BE2C (cell line): ENCODE measurements around the gene SP5.

Source experiments
- DNase-seq: peaks from one replicate; pipeline ENCODE4 v3.0.0-alpha.2; 2020
- H3K27me3 ChIP-seq: fragments of 250-450 bp; sonication (Bioruptor Pico); 2 replicates; pipeline ENCODE4 v1.5.1; 2020; ENCODE audit warnings: mild to moderate bottlenecking
- H3K36me3 ChIP-seq: fragments of 250-450 bp; sonication (Bioruptor Pico); 2 replicates; pipeline ENCODE4 v1.5.1; 2020; ENCODE audit warnings: mild to moderate bottlenecking
- H3K4me1 ChIP-seq: fragments of 250-450 bp; sonication (Bioruptor Pico); 2 replicates; pipeline ENCODE4 v1.5.1; 2020
- H3K4me3 ChIP-seq: 2 replicates; pipeline ENCODE4 v1.5.1; 2011; ENCODE audit warnings: low read depth, low read length
- H3K9me3 ChIP-seq: fragments of 250-450 bp; sonication (Bioruptor Pico); 2 replicates; pipeline ENCODE4 v1.5.1; 2020
- CTCF ChIP-seq: IDR thresholded peaks from 2 replicates; pipeline ENCODE4 v1.5.1; 2012; ENCODE audit warnings: mild to moderate bottlenecking, low read depth, low read length

SP5 gene

DNA sequence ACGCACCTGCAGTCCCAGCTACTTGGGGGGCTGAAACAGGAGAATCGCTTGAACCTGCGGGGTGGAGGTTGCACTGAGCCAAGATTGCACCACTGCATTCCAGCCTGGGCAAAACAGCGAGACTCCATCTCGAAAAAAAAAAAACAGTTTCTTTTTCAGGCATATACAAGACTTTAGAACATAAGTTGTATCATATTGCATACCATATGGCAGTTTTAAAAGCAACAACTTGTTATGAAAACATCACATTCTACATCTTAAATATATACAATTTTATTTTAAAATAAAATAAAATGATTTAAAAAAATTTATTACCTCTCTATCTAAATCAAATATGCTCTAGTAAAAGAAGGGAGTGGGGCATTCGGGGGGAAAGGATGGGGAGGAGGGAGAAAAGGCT is 39.4 kb upstream of the SP5 start:
- Histone ChIP-seq H3K36me3 (no peaks in the 10 kb centered on the region), H3K9me3 (no peaks in the 10 kb centered on the region)

GRCh38 chr2:170679607-170680079 is 35.5 kb upstream of the SP5 start:
- Histone ChIP-seq H3K9me3 (no peaks in the 10 kb centered on the region), H3K4me1 (no peaks in the 10 kb centered on the region), H3K4me3 (no peak overlapping the region), H3K36me3 (no peaks in the 10 kb centered on the region), H3K27me3 (no peaks in the 10 kb centered on the region)
- peak; percentile 6 for DNase-seq
- TF ChIP-seq CTCF: no peak

More for the DNA sequence above, 39.4 kb upstream of the SP5 start:
- no peaks in the 10 kb centered on the region for H3K4me1 ChIP-seq
- no peak overlapping the region for H3K4me3 ChIP-seq
- TF ChIP-seq CTCF: no peak
- H3K27me3 ChIP-seq: no peaks in the 10 kb centered on the region
- no peak for DNase-seq

DNA sequence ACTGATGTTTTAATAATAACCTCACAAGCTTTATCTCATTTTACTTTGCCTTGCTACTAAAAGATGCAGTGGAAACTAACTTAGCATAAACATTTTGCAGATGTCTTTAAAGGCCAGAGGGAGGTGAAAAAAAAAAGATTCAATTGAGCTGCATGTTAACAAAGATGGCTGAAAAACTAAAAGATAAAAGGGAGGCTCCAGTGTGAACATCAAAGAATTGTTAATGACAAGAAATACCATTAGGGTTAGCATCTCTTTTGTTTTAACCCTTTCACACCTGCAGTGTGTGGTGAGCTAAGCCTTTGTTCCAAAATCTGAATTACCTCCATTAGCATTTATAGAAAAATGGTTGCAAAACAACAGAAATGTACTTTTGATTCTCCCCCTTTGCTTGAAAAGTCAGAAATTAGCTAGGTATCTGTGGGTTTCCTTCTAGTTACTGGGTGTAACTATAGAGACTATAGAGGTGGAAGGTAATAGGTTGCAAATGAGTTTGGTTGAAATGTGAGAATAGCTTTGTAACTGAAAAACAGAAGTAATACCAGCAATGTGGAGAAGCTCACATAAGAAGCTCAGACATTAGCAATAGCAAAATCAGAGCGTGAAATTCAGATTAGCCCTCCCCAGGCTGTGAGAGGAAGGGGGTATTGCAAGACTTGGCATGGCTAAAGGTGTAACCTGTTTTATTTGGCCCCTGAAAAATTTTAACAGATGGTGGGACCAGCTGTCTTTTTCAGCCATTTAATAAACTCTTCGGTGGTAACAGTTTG is 34.8 kb upstream of the SP5 start:
- H3K36me3 ChIP-seq: no peaks in the 10 kb centered on the region
- DNase-seq: no peak
- H3K4me3 ChIP-seq: no peak overlapping the region
- H3K27me3 ChIP-seq: no peaks in the 10 kb centered on the region
- TF ChIP-seq CTCF: no peak
- no peaks in the 10 kb centered on the region for H3K9me3 ChIP-seq
- no peaks in the 10 kb centered on the region for H3K4me1 ChIP-seq

- no peaks in the 10 kb centered on the region for H3K27me3 ChIP-seq
- no peak for TF ChIP-seq CTCF
- H3K36me3 ChIP-seq: no peaks in the 10 kb centered on the region
- no peak for DNase-seq
- no peak overlapping the region for H3K4me3 ChIP-seq
- no peaks in the 10 kb centered on the region for H3K9me3 ChIP-seq
- H3K4me1 ChIP-seq: no peaks in the 10 kb centered on the region
Observed at GRCh38 chr2:170681311-170681710, 33.8 kb upstream of the SP5 start.

GRCh38 chr2:170685591-170685990 is 29.5 kb upstream of the SP5 start:
- no peak for DNase-seq

More at GRCh38 chr2:170685591-170685990, 29.5 kb upstream of the SP5 start:
- Histone ChIP-seq H3K27me3 (no peaks in the 10 kb centered on the region), H3K4me3 (no peak overlapping the region), H3K36me3 (no peaks in the 10 kb centered on the region), H3K9me3 (no peaks in the 10 kb centered on the region), H3K4me1 (no peaks in the 10 kb centered on the region)
- no peak for TF ChIP-seq CTCF
